NB4 (cell line): ENCODE results near the gene DAB1.

ENCODE experiments used
- POLR2A ChIP-seq: IDR thresholded peaks from 2 replicates; pipeline ENCODE4 v1.6.1; 2011; ENCODE audit warnings: mild to moderate bottlenecking; ENCODE audit not compliant: insufficient read length; ENCODE audit errors: extremely low read depth
- TF ChIP-seq, protein P1 (sequence below): IDR thresholded peaks from one replicate; pipeline ENCODE4 v1.5.1; 2012; ENCODE audit warnings: low read depth, low read length
- TF ChIP-seq, protein P2 (sequence below): IDR thresholded peaks from 2 replicates; pipeline ENCODE4 v1.6.1; 2011; ENCODE audit warnings: low read depth, low read length

- TF ChIP-seq, protein P1, sequence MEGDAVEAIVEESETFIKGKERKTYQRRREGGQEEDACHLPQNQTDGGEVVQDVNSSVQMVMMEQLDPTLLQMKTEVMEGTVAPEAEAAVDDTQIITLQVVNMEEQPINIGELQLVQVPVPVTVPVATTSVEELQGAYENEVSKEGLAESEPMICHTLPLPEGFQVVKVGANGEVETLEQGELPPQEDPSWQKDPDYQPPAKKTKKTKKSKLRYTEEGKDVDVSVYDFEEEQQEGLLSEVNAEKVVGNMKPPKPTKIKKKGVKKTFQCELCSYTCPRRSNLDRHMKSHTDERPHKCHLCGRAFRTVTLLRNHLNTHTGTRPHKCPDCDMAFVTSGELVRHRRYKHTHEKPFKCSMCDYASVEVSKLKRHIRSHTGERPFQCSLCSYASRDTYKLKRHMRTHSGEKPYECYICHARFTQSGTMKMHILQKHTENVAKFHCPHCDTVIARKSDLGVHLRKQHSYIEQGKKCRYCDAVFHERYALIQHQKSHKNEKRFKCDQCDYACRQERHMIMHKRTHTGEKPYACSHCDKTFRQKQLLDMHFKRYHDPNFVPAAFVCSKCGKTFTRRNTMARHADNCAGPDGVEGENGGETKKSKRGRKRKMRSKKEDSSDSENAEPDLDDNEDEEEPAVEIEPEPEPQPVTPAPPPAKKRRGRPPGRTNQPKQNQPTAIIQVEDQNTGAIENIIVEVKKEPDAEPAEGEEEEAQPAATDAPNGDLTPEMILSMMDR: no peak
- no peak for TF ChIP-seq POLR2A
- TF ChIP-seq, protein P2, sequence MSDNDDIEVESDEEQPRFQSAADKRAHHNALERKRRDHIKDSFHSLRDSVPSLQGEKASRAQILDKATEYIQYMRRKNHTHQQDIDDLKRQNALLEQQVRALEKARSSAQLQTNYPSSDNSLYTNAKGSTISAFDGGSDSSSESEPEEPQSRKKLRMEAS: no peak
Observed at GRCh38 chr1:57124170-57124569, 299.7 kb downstream of the DAB1 start.
